Stimulated activated naive CD8-positive, alpha-beta T cell treated with anti-CD3 and anti-CD28 coated beads, Interleukin-15, Interleukin-2, amounts not matched to agents 100 ng/mL and 50 ng/mL, for 24 hours (primary cell): ENCODE data around the gene CD200R1L.

ENCODE experiments used
- H3K27ac Mint-ChIP-seq: one replicate; pipeline ENCODE4 v1.8.0; 2021; ENCODE audit warnings: mild to moderate bottlenecking, mixed read lengths
- H3K27me3 Mint-ChIP-seq: one replicate; pipeline ENCODE4 v1.8.0; 2021; ENCODE audit warnings: mixed read lengths
- H3K36me3 Mint-ChIP-seq: one replicate; pipeline ENCODE4 v1.8.0; 2021; ENCODE audit warnings: low read depth, mixed read lengths
- H3K4me1 Mint-ChIP-seq: one replicate; pipeline ENCODE4 v1.8.0; 2021; ENCODE audit warnings: low read depth, mixed read lengths
- H3K4me3 Mint-ChIP-seq: one replicate; pipeline ENCODE4 v1.8.0; 2021; ENCODE audit warnings: mild to moderate bottlenecking, mixed read lengths
- H3K9me3 Mint-ChIP-seq: one replicate; pipeline ENCODE4 v1.8.0; 2021; ENCODE audit warnings: mixed read lengths

The CD200R1L gene

GRCh38 chr3:112846764-112847163 lies at the start of gene CD200R1L:
Gene CD200R1L (minus strand): TSS chr3:112846864. CDS start chr3:112829367, 17,497 bp downstream.
- peak within 1 kb of the TSS; percentile 37 for H3K4me3 Mint-ChIP-seq
- H3K9me3 Mint-ChIP-seq: peaks cover 36% of the 10 kb centered on the region
- no peaks in the 10 kb centered on the region for H3K27me3 Mint-ChIP-seq

GRCh38 chr3:112894258-112894657 lies 47.6 kb upstream of the CD200R1L start:
- H3K27ac Mint-ChIP-seq: no peak overlapping the region

More at GRCh38 chr3:112846764-112847163, at the start of gene CD200R1L:
- Mint-ChIP-seq H3K27ac (peak within 1 kb of the TSS; percentile 62), H3K4me1 (peaks cover 24% of the 10 kb centered on the region), H3K36me3 (peaks cover 16% of the 10 kb centered on the region)

GRCh38 chr3:112889357-112889756 lies 42.7 kb upstream of the CD200R1L start:
- Mint-ChIP-seq H3K27ac (no peak overlapping the region), H3K9me3 (no peaks in the 10 kb centered on the region), H3K4me3 (no peak overlapping the region), H3K27me3 (peaks cover 12% of the 10 kb centered on the region), H3K36me3 (no peaks in the 10 kb centered on the region), H3K4me1 (no peaks in the 10 kb centered on the region)

More at GRCh38 chr3:112894258-112894657, 47.6 kb upstream of the CD200R1L start:
- Mint-ChIP-seq H3K4me3 (no peak overlapping the region), H3K27me3 (peaks cover 4% of the 10 kb centered on the region), H3K4me1 (no peaks in the 10 kb centered on the region), H3K36me3 (no peaks in the 10 kb centered on the region), H3K9me3 (no peaks in the 10 kb centered on the region)

GRCh38 chr3:112888381-112889085 lies 41.9 kb upstream of the CD200R1L start:
- no peaks in the 10 kb centered on the region for H3K36me3 Mint-ChIP-seq
- H3K4me1 Mint-ChIP-seq: no peaks in the 10 kb centered on the region
- peaks cover 12% of the 10 kb centered on the region for H3K27me3 Mint-ChIP-seq
- no peak overlapping the region for H3K4me3 Mint-ChIP-seq
- no peaks in the 10 kb centered on the region for H3K9me3 Mint-ChIP-seq
- no peak overlapping the region for H3K27ac Mint-ChIP-seq

- peaks cover 4% of the 10 kb centered on the region for H3K9me3 Mint-ChIP-seq
- peaks cover 14% of the 10 kb centered on the region for H3K27me3 Mint-ChIP-seq
- H3K36me3 Mint-ChIP-seq: no peaks in the 10 kb centered on the region
- no peaks in the 10 kb centered on the region for H3K4me1 Mint-ChIP-seq
- H3K4me3 Mint-ChIP-seq: no peak overlapping the region
- H3K27ac Mint-ChIP-seq: no peak overlapping the region
Observed at GRCh38 chr3:112884678-112885290, 38.1 kb upstream of the CD200R1L start.

- H3K27ac Mint-ChIP-seq: no peak overlapping the region
- H3K9me3 Mint-ChIP-seq: peaks cover 9% of the 10 kb centered on the region
- no peak overlapping the region for H3K4me3 Mint-ChIP-seq
- no peaks in the 10 kb centered on the region for H3K36me3 Mint-ChIP-seq
- H3K27me3 Mint-ChIP-seq: peaks cover 3% of the 10 kb centered on the region
- H3K4me1 Mint-ChIP-seq: no peaks in the 10 kb centered on the region
Observed at GRCh38 chr3:112881891-112882290, 35.2 kb upstream of the CD200R1L start.

GRCh38 chr3:112875561-112875960 lies 28.9 kb upstream of the CD200R1L start:
- H3K36me3 Mint-ChIP-seq: no peaks in the 10 kb centered on the region
- H3K9me3 Mint-ChIP-seq: peaks cover 15% of the 10 kb centered on the region
- no peaks in the 10 kb centered on the region for H3K27me3 Mint-ChIP-seq
- H3K4me3 Mint-ChIP-seq: no peak overlapping the region
- H3K27ac Mint-ChIP-seq: no peak overlapping the region
- H3K4me1 Mint-ChIP-seq: peaks cover 11% of the 10 kb centered on the region

- H3K4me1 Mint-ChIP-seq: peaks cover 11% of the 10 kb centered on the region
- H3K27me3 Mint-ChIP-seq: no peaks in the 10 kb centered on the region
- peak overlapping the region; percentile 62 for H3K27ac Mint-ChIP-seq
Observed at GRCh38 chr3:112874725-112875124, 28.1 kb upstream of the CD200R1L start.

GRCh38 chr3:112873632-112874031 lies 27.0 kb upstream of the CD200R1L start:
- Mint-ChIP-seq H3K27ac (no peak overlapping the region), H3K27me3 (no peaks in the 10 kb centered on the region), H3K4me3 (no peak overlapping the region), H3K9me3 (peaks cover 21% of the 10 kb centered on the region), H3K36me3 (peaks cover 4% of the 10 kb centered on the region), H3K4me1 (peaks cover 11% of the 10 kb centered on the region)

More at GRCh38 chr3:112874725-112875124, 28.1 kb upstream of the CD200R1L start:
- Mint-ChIP-seq H3K4me3 (no peak overlapping the region), H3K9me3 (peaks cover 18% of the 10 kb centered on the region), H3K36me3 (peaks cover under 1% of the 10 kb centered on the region)

- peaks cover 23% of the 10 kb centered on the region for H3K9me3 Mint-ChIP-seq
- H3K27ac Mint-ChIP-seq: no peak overlapping the region
- no peaks in the 10 kb centered on the region for H3K27me3 Mint-ChIP-seq
- H3K4me3 Mint-ChIP-seq: no peak overlapping the region
- peaks cover 4% of the 10 kb centered on the region for H3K36me3 Mint-ChIP-seq
- peaks cover 11% of the 10 kb centered on the region for H3K4me1 Mint-ChIP-seq
Observed at GRCh38 chr3:112871735-112872134, 25.1 kb upstream of the CD200R1L start.

- Mint-ChIP-seq H3K9me3 (peaks cover 22% of the 10 kb centered on the region), H3K4me3 (no peak overlapping the region), H3K36me3 (peaks cover 4% of the 10 kb centered on the region), H3K4me1 (peaks cover 4% of the 10 kb centered on the region), H3K27ac (no peak overlapping the region), H3K27me3 (no peaks in the 10 kb centered on the region)
Observed at GRCh38 chr3:112865757-112866156, 19.1 kb upstream of the CD200R1L start.

GRCh38 chr3:112860898-112861297 lies 14.2 kb upstream of the CD200R1L start:
- Mint-ChIP-seq H3K4me1 (peaks cover 35% of the 10 kb centered on the region), H3K27me3 (no peaks in the 10 kb centered on the region), H3K27ac (no peak overlapping the region), H3K36me3 (no peaks in the 10 kb centered on the region), H3K4me3 (no peak overlapping the region), H3K9me3 (peaks cover 4% of the 10 kb centered on the region)

- Mint-ChIP-seq H3K4me1 (peaks cover 35% of the 10 kb centered on the region), H3K27me3 (no peaks in the 10 kb centered on the region), H3K36me3 (no peaks in the 10 kb centered on the region), H3K9me3 (peaks cover 10% of the 10 kb centered on the region), H3K27ac (peak overlapping the region; percentile 87), H3K4me3 (peak overlapping the region; percentile 74)
Observed at GRCh38 chr3:112858410-112859069, 11.9 kb upstream of the CD200R1L start.

- Mint-ChIP-seq H3K4me3 (peak overlapping the region; percentile 74), H3K9me3 (peaks cover 10% of the 10 kb centered on the region), H3K27me3 (no peaks in the 10 kb centered on the region), H3K27ac (peak overlapping the region; percentile 27), H3K36me3 (no peaks in the 10 kb centered on the region), H3K4me1 (peaks cover 35% of the 10 kb centered on the region)
Observed at GRCh38 chr3:112857526-112857925, 10.9 kb upstream of the CD200R1L start.

GRCh38 chr3:112856537-112856936 lies 9.9 kb upstream of the CD200R1L start:
- Mint-ChIP-seq H3K4me3 (no peak overlapping the region), H3K27me3 (no peaks in the 10 kb centered on the region), H3K27ac (no peak overlapping the region), H3K36me3 (peaks cover 5% of the 10 kb centered on the region), H3K9me3 (peaks cover 16% of the 10 kb centered on the region), H3K4me1 (peaks cover 35% of the 10 kb centered on the region)
